GM23248 (cell line): Measurements from ENCODE around the gene IKZF1.

ENCODE experiments used
- EZH2 ChIP-seq: fragments of 200-600 bp; sonication (generic); IDR thresholded peaks from 2 replicates; pipeline ENCODE4 v1.6.1; 2018; ENCODE audit warnings: antibody characterized with exemption, mild to moderate bottlenecking; ENCODE audit not compliant: insufficient read depth, poor library complexity, severe bottlenecking
- EZH2phosphoT487 ChIP-seq: fragments of 200-600 bp; sonication (generic); IDR thresholded peaks from 2 replicates; pipeline ENCODE4 v1.6.1; 2018; ENCODE audit warnings: antibody characterized with exemption, moderate library complexity, mild to moderate bottlenecking, low read depth; ENCODE audit not compliant: insufficient read depth

DNA sequence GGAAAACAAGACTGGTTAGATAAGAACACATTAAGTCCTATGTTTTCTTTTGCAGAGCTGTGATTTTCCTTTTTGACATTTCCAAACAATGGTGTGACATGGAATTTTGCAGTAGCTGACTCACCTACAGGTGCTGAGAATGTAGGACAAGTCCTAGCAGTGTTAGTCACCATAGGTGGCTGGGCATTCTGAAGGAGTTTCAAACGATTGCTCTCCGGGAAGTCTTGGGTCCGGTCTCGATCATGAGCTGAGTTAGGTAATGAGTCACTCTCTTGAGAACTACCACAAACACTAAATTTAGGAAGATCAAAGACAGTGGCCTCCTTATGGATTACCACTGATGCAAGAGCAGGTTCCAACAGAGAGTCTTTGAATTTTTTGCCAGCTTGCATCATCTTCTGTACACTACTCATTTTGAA lies 142.0 kb downstream of the IKZF1 start:
- TF ChIP-seq EZH2 (no peak), EZH2phosphoT487 (no peak)
